Effector CD4-positive, alpha-beta T cell (primary cell): ENCODE measurements around the gene TTC23.
"Not testable (repeated sequence)": the region's sequence is repeated elsewhere in the genome, so short reads cannot be mapped to it uniquely, and the experiment has no call there.

Experiments
- DNase-seq: peaks from one replicate; pipeline ENCODE4 v3.0.0-alpha.2; 2020

The TTC23 gene

GRCh38 chr15:99118258-99118632, 131.1 kb downstream of the TTC23 start:
- no peak for DNase-seq

- DNase-seq = no peak
Observed at GRCh38 chr15:99117563-99118257, 131.7 kb downstream of the TTC23 start.

- DNase-seq = no peak
Observed at GRCh38 chr15:99117111-99117510, 132.3 kb downstream of the TTC23 start.

GRCh38 chr15:99115300-99116215, 133.8 kb downstream of the TTC23 start:
- no peak for DNase-seq

- no peak for DNase-seq
Observed at GRCh38 chr15:99114511-99115299, 134.7 kb downstream of the TTC23 start.

- DNase-seq = no peak
Observed at GRCh38 chr15:99113547-99114271, 135.7 kb downstream of the TTC23 start.

- DNase-seq = not testable (repeated sequence)
Observed at GRCh38 chr15:99111641-99112040, 137.7 kb downstream of the TTC23 start.

- DNase-seq = no peak
Observed at GRCh38 chr15:99110581-99111320, 138.6 kb downstream of the TTC23 start.

GRCh38 chr15:99110093-99110492, 139.3 kb downstream of the TTC23 start:
- DNase-seq = no peak

- DNase-seq = no peak
Observed at GRCh38 chr15:99109555-99110021, 139.8 kb downstream of the TTC23 start.

GRCh38 chr15:99108993-99109392, 140.4 kb downstream of the TTC23 start:
- no peak for DNase-seq

GRCh38 chr15:99106417-99107220, 142.8 kb downstream of the TTC23 start:
- DNase-seq = no peak

- no peak for DNase-seq
Observed at GRCh38 chr15:99105514-99106341, 143.7 kb downstream of the TTC23 start.

- DNase-seq = no peak
Observed at GRCh38 chr15:99104788-99105513, 144.4 kb downstream of the TTC23 start, which contains the start of gene SYNM. Gene SYNM, plus strand, starts transcription at chr15:99105080. Its CDS starts 120 bp downstream, at chr15:99105200.

GRCh38 chr15:99103279-99103678, 146.1 kb downstream of the TTC23 start:
- DNase-seq = no peak

- no peak for DNase-seq
Observed at GRCh38 chr15:99102332-99103235, 146.8 kb downstream of the TTC23 start.

GRCh38 chr15:99101501-99101900, 147.9 kb downstream of the TTC23 start:
- no peak for DNase-seq
